ENCODE data around the gene PTPRR.

- TF ChIP-seq, protein P1, sequence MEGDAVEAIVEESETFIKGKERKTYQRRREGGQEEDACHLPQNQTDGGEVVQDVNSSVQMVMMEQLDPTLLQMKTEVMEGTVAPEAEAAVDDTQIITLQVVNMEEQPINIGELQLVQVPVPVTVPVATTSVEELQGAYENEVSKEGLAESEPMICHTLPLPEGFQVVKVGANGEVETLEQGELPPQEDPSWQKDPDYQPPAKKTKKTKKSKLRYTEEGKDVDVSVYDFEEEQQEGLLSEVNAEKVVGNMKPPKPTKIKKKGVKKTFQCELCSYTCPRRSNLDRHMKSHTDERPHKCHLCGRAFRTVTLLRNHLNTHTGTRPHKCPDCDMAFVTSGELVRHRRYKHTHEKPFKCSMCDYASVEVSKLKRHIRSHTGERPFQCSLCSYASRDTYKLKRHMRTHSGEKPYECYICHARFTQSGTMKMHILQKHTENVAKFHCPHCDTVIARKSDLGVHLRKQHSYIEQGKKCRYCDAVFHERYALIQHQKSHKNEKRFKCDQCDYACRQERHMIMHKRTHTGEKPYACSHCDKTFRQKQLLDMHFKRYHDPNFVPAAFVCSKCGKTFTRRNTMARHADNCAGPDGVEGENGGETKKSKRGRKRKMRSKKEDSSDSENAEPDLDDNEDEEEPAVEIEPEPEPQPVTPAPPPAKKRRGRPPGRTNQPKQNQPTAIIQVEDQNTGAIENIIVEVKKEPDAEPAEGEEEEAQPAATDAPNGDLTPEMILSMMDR (IDR thresholded peaks at IDR 0.05) = no peak
- no peak for TF ChIP-seq EP300 (IDR thresholded peaks at IDR 0.05)
- no peak for TF ChIP-seq POLR2A (IDR thresholded peaks at IDR 0.05)
- no peak for TF ChIP-seq POLR2AphosphoS5 (IDR thresholded peaks at IDR 0.05)
Measured at GRCh38 chr12:70618371-70618770, 302.2 kb downstream of the PTPRR start.

Data from gastroesophageal sphincter (tissue), 3 donors.